Erythroblast (primary cell): ENCODE measurements around the gene CMIP.

Experiments
- GATA1 ChIP-seq: IDR thresholded peaks from 2 replicates; pipeline ENCODE4 v1.6.1; 2011; ENCODE audit warnings: low read depth, mild to moderate bottlenecking, control low read depth, low read length, moderate library complexity
- POLR2A ChIP-seq: IDR thresholded peaks from 2 replicates; pipeline ENCODE4 v1.6.1; 2011; ENCODE audit warnings: mild to moderate bottlenecking, low read length

DNA sequence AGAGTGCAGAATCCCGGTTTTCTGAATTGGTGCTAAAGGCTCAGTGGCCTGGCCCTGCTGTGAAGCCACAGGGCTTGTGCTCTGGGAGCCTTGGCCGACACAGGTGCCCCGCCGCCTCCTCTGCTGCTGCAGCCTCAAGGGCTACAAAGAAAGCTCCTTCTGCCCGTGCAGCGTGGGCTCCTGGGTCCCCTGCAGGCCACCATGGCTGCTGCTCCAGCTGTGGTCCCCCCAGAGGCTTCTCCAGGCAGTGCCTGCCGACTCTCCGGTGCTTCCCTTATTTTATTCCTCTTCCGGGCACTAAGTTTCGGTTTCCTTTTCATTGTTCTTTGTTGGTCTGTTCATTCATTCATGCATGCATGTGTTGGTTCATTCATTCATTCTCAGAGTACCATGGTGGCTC, 53.1 kb downstream of the CMIP start:
- TF ChIP-seq POLR2A (no peak), GATA1 (no peak)
